ENCODE measurements around the gene PIP4K2B.

- TF ChIP-seq CTCF (IDR thresholded peaks at IDR 0.05): no peak
- TF ChIP-seq POLR2AphosphoS5 (IDR thresholded peaks at IDR 0.05; ENCODE audit: insufficient read depth in 1 of 2, low read depth in 1 of 2): no peak
- no peak for TF ChIP-seq POLR2A (IDR thresholded peaks at IDR 0.05)
Observed at GRCh38 chr17:38742411-38743308, 56.7 kb downstream of the PIP4K2B start.

Data from vagina (tissue), 2 donors.